ENCODE measurements around the gene FOXM1. TPM values are rescaled to one million over a fixed set of nuclear protein-coding genes. Genes with fewer than 3 reads are reported as not detected.

The FOXM1 gene
- total RNA-seq, 1 experiment from 2014 or later = 118 TPM

GRCh38 chr12:2890388-2891239, 13.6 kb upstream of the FOXM1 start, which contains the start of gene TULP3 (continued):
- TF ChIP-seq STAT6 (CRISPR knock-in tag; conservative IDR thresholded peaks at IDR 0.05; ENCODE audit: low read depth) (no peak), CBFB (CRISPR knock-in tag; IDR thresholded peaks at IDR 0.05; ENCODE audit: low read depth) (0 out of 2 replicates have a peak, but pooled peaks have one; percentile 18), SMAD3 (CRISPR knock-in tag; IDR thresholded peaks at IDR 0.05; ENCODE audit: borderline replicate concordance) (no peak), ZNF138 (CRISPR knock-in tag; conservative IDR thresholded peaks at IDR 0.05) (no peak), ELF4 (CRISPR knock-in tag; IDR thresholded peaks at IDR 0.05; ENCODE audit: low read depth) (no peak), ZNF671 (CRISPR knock-in tag; IDR thresholded peaks at IDR 0.05) (peak; percentile 84; the same call in 1 of the 2 replicates), IRF2 (CRISPR knock-in tag; IDR thresholded peaks at IDR 0.05; ENCODE audit: borderline replicate concordance, low read depth) (no peak), MYBL2 (CRISPR knock-in tag; IDR thresholded peaks at IDR 0.05) (peak; percentile 77), ZNF121 (CRISPR knock-in tag; IDR thresholded peaks at IDR 0.05) (no peak), NR1H2 (CRISPR knock-in tag; IDR thresholded peaks at IDR 0.05) (no peak), NFE2L1 (CRISPR knock-in tag; IDR thresholded peaks at IDR 0.05) (peak; percentile 86; the same call in 1 of the 2 replicates), KAT7 (CRISPR knock-in tag; IDR thresholded peaks at IDR 0.05; ENCODE audit: borderline replicate concordance) (no peak), ZNF317 (CRISPR knock-in tag; IDR thresholded peaks at IDR 0.05; ENCODE audit: borderline replicate concordance, low read depth) (0 out of 2 replicates have a peak, but pooled peaks have one; percentile 14), AR (CRISPR knock-in tag; IDR thresholded peaks at IDR 0.05) (0 out of 2 replicates have a peak, but pooled peaks have one; percentile 71), ETV6 (CRISPR knock-in tag; IDR thresholded peaks at IDR 0.05) (peak; percentile 79; the same call in 1 of the 2 replicates), AFF4 (CRISPR knock-in tag; IDR thresholded peaks at IDR 0.05; ENCODE audit: borderline replicate concordance) (no peak), CDX4 (CRISPR knock-in tag; IDR thresholded peaks at IDR 0.05; ENCODE audit: borderline replicate concordance) (no peak), GABPB1 (CRISPR knock-in tag; IDR thresholded peaks at IDR 0.05) (peak; percentile 27; the same call in 1 of the 2 replicates), TCF7 (CRISPR knock-in tag; IDR thresholded peaks at IDR 0.05; ENCODE audit: low read depth) (no peak), ATF6 (CRISPR knock-in tag; IDR thresholded peaks at IDR 0.05) (no peak), NR2C2 (CRISPR knock-in tag; IDR thresholded peaks at IDR 0.05) (no peak), ZBTB21 (CRISPR knock-in tag; IDR thresholded peaks at IDR 0.05; ENCODE audit: borderline replicate concordance) (peak; percentile 79; the same call in 1 of the 2 replicates), RORB (CRISPR knock-in tag; IDR thresholded peaks at IDR 0.05) (no peak), TEAD4 (CRISPR knock-in tag; IDR thresholded peaks at IDR 0.05) (no peak), ATF3 (CRISPR knock-in tag; conservative IDR thresholded peaks at IDR 0.05) (no peak), GTF2I (CRISPR knock-in tag; conservative IDR thresholded peaks at IDR 0.05) (no peak)
